Small intestine (tissue), 7 donors: Measurements from ENCODE around the gene ZNF628. TPM values are rescaled to one million over a fixed set of nuclear protein-coding genes. Genes with fewer than 3 reads are reported as not detected.

Experiments used
- DNase-seq, 2 donors: peaks; one replicate each; pipeline versions ENCODE4 v3.0.0 to v3.0.0-alpha.2; 2013
- FAIRE-seq: peaks from 2 replicates; lab custom pipeline; 2012; peaks lifted over from hg19 to GRCh38; lab: Jason Lieb, UNC
- H3K27ac ChIP-seq, 3 donors: one replicate each; pipeline ENCODE4 v1.5.1; 2013; ENCODE audit warnings: low read length in 2 of 3, mild to moderate bottlenecking in 2 of 3, control low read depth in 1 of 3, inconsistent platforms in 1 of 3, low read depth in 1 of 3, moderate library complexity in 1 of 3
- H3K27me3 ChIP-seq, 3 donors: one replicate each; pipeline ENCODE4 v1.6.1; 2013; ENCODE audit warnings: low read length in 3 of 3, inconsistent platforms in 1 of 3; ENCODE audit not compliant: control insufficient read depth in 3 of 3, insufficient read depth in 3 of 3
- H3K36me3 ChIP-seq, 3 donors: one replicate each; pipeline ENCODE4 v1.6.1; 2013; ENCODE audit warnings: low read length in 3 of 3, inconsistent platforms in 1 of 3, low read depth in 1 of 3, mild to moderate bottlenecking in 1 of 3, moderate library complexity in 1 of 3; ENCODE audit not compliant: control insufficient read depth in 3 of 3, insufficient read depth in 2 of 3
- H3K4me1 ChIP-seq, 3 donors: one replicate each; pipeline ENCODE4 v1.6.1; 2013; ENCODE audit warnings: low read length in 2 of 3, inconsistent platforms in 1 of 3, low read depth in 1 of 3, mild to moderate bottlenecking in 1 of 3, moderate library complexity in 1 of 3; ENCODE audit not compliant: control insufficient read depth in 3 of 3, insufficient read depth in 2 of 3
- H3K4me3 ChIP-seq, 3 donors: one replicate each; pipeline ENCODE4 v1.5.1; 2013; ENCODE audit warnings: low read length in 3 of 3, control low read depth in 1 of 3, inconsistent platforms in 1 of 3, low read depth in 1 of 3, mild to moderate bottlenecking in 1 of 3, moderate library complexity in 1 of 3
- H3K9me3 ChIP-seq, 2 donors: one replicate each; pipeline ENCODE4 v1.6.1; 2013; ENCODE audit warnings: low read depth in 1 of 2, low read length in 1 of 2; ENCODE audit not compliant: control insufficient read depth in 2 of 2, insufficient read depth in 1 of 2
- WGBS, 3 donors: extraction: QIAGEN DNeasy Blood & Tissue Kit; methylation state at CpG; one replicate each; pipeline ENCODE4 v1.1.7; 2013; 5-methylcytosine and 5-hydroxymethylcytosine counted together
- polyA plus RNA-seq, 4 donors: library from polyadenylated mRNA; stranded (reverse) in 3 of 4; unstranded in 1 of 4; fragments of 200-250 nt in 3 of 4; fragments of 120-200 nt in 1 of 4; gene quantifications; one replicate each; pipeline versions ENCODE4 v1.2.1 to v1.2.3, GENCODE V29; 2013
- donor health status: healthy with polysubstance abuse.
- donor health status: control.
- donor health status: control.
- donor health status: Bipolar disorder and iron deficiency.
- donor health status: healthy.

The ZNF628 gene
- polyA plus RNA-seq, 4 donors: 1.1 to 7.0 (median 5.0) TPM

DNA sequence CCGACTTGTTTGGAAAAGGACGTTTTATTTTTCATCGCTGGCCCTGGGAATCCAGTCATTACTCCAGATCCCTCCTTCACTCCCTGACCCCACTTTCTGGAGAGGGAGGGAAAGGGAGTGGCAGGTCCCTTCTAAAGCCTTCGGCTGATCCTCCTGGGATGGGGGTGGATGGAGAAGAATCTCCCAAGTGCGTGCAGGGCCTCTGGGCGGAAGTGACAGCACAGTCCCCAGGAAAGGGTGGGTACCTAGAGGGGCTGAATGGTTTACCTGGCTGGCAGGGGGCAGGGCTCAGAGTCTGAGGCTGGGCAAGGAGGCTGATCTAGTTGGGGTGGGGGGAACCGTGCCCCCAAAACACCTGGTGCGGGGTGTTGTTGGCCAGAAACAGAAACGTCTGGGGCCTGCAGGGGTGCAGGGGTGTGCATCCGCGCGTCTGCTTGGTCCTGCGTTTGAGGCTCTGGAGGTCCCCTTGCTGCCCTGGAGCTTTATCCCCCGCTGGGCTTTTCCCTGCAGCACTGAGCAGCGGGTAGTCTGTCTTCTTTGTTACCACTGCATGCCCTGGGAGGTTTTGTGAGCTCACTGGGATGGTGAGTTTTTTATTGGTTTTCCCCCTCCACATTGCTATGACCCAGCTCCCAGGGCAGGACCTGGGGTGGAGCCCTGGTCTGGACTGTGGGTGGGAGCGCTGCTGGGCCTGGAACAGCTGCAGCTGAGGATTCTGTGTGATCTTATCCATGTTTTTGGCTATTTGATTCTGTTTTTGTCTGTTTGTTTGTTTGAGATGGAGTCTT lies 3.0 kb upstream of the ZNF628 start:
- WGBS, 3 donors: 75 to 83% (median 82%) methylated on average over 15 to 16 of the region's 16 CpGs
- peaks cover 0 to 11% (median 4%) of the 10 kb centered on the region in 3 donors for H3K4me1 ChIP-seq
- DNase-seq (no peak), FAIRE-seq (no peak)
- H3K27ac ChIP-seq: no peak overlapping the region
- no peaks in the 10 kb centered on the region for H3K9me3 ChIP-seq
- peaks cover 0 to 4% (median 0%) of the 10 kb centered on the region in 3 donors for H3K36me3 ChIP-seq
- no peaks in the 10 kb centered on the region for H3K27me3 ChIP-seq
- no peak overlapping the region for H3K4me3 ChIP-seq

DNA sequence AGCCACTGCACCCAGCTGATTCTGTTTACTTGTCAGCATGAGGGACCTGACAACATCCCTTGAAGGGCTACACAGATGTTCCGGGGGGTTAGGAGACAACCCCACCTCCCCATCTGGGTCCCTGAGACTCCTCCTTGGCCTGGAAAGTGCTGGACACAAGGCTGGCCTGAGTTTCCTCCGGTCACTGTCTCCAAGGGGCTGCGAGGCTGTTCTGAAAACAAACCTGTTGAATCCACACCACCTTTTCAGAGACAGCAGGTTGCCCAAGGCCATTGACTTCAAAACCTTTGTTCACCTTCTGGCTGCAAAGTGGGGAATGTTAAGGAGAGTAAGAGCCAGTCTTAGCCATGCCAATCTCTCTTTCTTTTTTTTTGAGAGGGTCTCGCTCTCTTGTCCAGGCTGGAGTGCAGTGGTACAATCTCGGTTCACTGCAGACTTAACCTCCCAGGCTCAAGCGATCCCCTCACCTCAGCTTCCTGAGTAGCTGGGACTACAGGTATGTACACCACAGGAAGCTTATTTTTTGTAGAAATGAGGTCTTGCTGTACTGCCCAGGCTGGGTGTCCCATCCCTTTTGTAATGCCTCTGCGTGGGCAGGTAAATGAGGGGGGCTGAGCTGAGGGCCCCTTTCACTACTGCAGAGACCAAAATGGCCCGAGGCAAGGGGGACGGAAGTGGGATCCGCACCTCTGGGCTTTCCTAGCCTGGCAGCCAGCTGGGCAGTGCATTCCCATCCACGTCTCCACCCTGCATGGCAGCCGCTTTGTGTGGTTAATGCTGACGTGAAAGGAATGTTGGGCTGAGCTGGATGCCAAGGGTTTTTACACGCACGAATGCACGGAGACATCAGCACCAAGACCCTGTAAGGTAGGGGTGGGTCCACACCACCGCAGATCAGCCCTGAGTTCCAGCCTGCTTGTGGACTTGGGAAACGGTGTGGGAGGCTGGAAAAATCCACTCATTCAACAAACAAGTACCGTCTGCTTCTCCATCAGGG lies 1.9 kb upstream of the ZNF628 start:
- H3K4me3 ChIP-seq: no peak overlapping the region
- FAIRE-seq (no peak), DNase-seq (no peak)
- H3K27me3 ChIP-seq: no peaks in the 10 kb centered on the region
- no peaks in the 10 kb centered on the region for H3K9me3 ChIP-seq
- H3K4me1 ChIP-seq: peaks cover 0 to 11% (median 4%) of the 10 kb centered on the region in 3 donors
- 88 to 93% (median 90%) methylated on average over 19 of the region's 19 CpGs for WGBS, 3 donors
- peaks cover 0 to 5% (median 0%) of the 10 kb centered on the region in 3 donors for H3K36me3 ChIP-seq
- no peak overlapping the region for H3K27ac ChIP-seq

DNA sequence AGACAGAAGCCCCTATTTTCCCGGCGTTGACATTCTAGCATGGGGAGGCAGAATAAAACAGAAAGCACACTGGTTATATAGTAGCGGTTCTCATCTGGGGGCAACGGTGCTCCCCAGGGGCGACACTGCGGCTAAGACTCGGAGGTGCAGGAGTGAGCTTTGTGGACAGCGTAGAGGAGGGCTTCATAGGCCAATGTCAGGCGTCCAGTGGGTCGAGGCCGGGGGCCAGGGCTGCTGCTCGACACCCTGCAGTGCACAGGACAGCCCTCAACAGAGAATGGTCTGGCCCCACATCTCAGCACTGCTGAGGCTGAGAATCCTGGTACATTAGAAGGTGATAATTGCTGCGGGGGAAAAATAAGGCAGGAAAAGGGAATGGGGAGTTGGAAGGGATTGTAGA lies 1.5 kb downstream of the ZNF628 start:
- 90 to 91% (median 91%) methylated on average over 13 of the region's 13 CpGs for WGBS, 3 donors
- DNase-seq (no peak), FAIRE-seq (no peak)
- Histone ChIP-seq H3K9me3 (no peaks in the 10 kb centered on the region), H3K4me1 (peaks cover 0 to 11% (median 4%) of the 10 kb centered on the region in 3 donors), H3K27ac (no peak overlapping the region), H3K4me3 (no peak overlapping the region), H3K27me3 (no peaks in the 10 kb centered on the region), H3K36me3 (peaks cover 4 to 18% (median 8%) of the 10 kb centered on the region in 3 donors)

DNA sequence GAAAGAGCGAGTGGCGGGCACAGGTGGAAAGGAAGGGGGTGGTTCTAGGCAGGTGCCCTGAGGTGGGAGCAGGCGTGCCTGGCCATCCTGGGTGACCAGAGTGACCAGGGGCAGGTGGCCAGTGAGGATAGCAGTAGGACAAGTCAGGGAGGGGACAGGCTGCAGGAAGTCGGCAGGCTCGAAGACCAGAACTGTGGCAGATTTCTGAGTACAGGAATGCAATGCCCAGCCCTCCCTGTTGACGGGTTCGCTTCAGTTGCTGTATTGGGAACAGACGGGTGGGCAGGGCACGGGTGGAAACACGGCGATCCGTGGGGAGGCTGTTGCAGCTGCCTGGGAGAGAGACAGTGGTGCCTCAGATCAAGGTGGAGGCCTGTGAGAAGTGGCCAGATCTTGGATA lies 1.9 kb downstream of the ZNF628 start:
- Histone ChIP-seq H3K27ac (no peak overlapping the region), H3K4me1 (peaks cover 0 to 11% (median 4%) of the 10 kb centered on the region in 3 donors), H3K4me3 (no peak overlapping the region), H3K27me3 (no peaks in the 10 kb centered on the region), H3K36me3 (peaks cover 4 to 22% (median 10%) of the 10 kb centered on the region in 3 donors), H3K9me3 (no peaks in the 10 kb centered on the region)
- FAIRE-seq (no peak), DNase-seq (no peak)
- 88 to 91% (median 89%) methylated on average over 12 of the region's 12 CpGs for WGBS, 3 donors

DNA sequence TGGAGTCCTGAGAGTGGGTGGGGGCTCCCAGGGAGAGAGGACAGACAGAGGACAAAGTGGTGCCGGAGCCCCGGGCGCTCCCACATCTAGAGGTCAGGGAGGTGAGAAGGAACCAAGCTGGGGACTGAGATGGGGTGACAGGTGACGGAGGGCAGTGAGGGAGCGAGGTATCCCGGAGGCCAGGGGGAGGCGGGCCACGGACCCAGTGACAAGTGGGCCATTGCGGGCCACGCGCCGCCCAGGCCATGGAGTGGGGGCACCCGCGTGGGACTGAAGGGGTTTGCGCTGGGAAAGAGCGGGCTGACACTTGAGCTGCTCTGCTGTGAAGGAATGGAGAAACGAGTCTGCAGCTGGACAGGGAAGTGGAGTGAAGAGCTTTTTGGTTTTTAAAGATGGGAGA lies 2.6 kb downstream of the ZNF628 start:
- H3K27ac ChIP-seq: no peak overlapping the region
- DNase-seq: no peak
- H3K9me3 ChIP-seq: no peaks in the 10 kb centered on the region
- H3K4me3 ChIP-seq: no peak overlapping the region
- H3K27me3 ChIP-seq: no peaks in the 10 kb centered on the region
- no peak for FAIRE-seq
- WGBS, 3 donors: 90 to 91% (median 91%) methylated on average over 17 of the region's 17 CpGs
- peaks cover 0 to 11% (median 4%) of the 10 kb centered on the region in 3 donors for H3K4me1 ChIP-seq
- peaks cover 4 to 28% (median 10%) of the 10 kb centered on the region in 3 donors for H3K36me3 ChIP-seq

DNA sequence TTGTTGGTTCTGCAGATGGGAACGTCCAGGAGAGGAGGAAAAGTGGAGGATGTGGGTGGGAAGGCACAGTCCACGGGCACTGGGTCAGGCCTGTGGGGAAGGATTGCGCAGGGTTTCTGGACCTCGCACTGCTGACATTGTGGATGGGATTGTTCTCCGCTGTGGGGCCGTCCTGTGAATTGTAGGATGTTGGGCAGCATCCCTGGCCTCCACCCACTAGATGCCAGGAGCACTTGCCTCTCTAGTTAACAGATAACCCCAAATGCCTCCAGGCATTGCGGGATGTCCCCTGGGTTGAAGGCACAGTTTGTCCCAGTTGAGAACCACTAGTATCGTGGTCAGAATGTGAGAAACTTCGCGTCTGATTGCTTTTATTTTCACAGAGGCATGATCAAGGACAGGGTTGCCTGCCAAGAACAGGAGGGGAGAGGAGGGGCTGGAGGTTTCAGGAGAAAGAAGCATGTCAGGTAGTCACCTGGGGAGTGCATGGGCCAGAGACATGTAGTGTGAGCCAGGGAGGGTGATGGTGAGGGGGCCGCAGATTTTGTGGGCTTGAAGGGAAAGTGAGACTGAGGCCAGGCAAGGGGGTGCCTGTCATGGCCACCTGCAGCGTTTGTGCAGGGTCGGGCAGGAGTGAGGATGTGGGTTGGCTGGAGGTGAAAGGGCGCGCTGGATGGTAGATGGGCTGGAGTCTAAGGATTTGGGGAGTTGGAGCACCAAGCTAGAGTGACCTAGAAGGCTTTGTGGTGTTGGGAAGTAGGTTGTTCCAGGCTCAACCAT lies 3.2 kb downstream of the ZNF628 start:
- H3K36me3 ChIP-seq: peaks cover 4 to 32% (median 10%) of the 10 kb centered on the region in 3 donors
- peaks cover 0 to 15% (median 4%) of the 10 kb centered on the region in 3 donors for H3K4me1 ChIP-seq
- no peak overlapping the region for H3K4me3 ChIP-seq
- H3K9me3 ChIP-seq: no peaks in the 10 kb centered on the region
- DNase-seq: no peak
- H3K27ac ChIP-seq: no peak overlapping the region
- 70 to 80% (median 77%) methylated on average over 14 to 15 of the region's 15 CpGs for WGBS, 3 donors
- peaks cover 0 to 3% (median 0%) of the 10 kb centered on the region in 3 donors for H3K27me3 ChIP-seq
- no peak for FAIRE-seq

DNA sequence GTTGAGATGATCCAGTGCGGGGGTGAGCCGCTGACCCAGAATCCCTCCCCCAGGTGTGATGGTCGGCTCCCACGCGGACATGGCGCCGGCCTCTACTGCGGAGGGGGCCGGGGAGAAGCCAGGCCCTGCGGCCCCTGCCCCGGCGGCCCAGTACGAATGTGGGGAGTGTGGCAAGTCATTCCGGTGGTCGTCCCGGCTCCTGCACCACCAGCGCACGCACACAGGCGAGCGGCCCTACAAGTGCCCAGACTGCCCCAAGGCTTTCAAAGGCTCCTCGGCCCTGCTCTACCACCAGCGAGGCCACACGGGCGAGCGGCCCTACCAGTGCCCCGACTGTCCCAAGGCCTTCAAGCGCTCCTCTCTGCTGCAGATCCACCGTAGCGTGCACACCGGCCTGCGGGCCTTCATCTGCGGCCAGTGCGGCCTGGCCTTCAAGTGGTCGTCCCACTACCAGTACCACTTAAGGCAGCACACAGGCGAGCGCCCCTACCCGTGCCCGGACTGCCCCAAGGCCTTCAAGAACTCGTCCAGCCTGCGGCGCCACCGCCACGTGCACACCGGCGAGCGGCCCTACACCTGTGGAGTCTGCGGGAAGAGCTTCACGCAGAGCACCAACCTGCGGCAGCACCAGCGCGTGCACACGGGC lies 4.9 kb downstream of the ZNF628 start:
- Histone ChIP-seq H3K27ac (no peak overlapping the region), H3K4me3 (no peak overlapping the region), H3K9me3 (no peaks in the 10 kb centered on the region), H3K27me3 (peaks cover 0 to 6% (median 0%) of the 10 kb centered on the region in 3 donors), H3K4me1 (peaks cover 0 to 18% (median 2%) of the 10 kb centered on the region in 3 donors), H3K36me3 (peaks cover 4 to 32% (median 10%) of the 10 kb centered on the region in 3 donors)
- 96 to 97% (median 97%) methylated on average over 43 to 52 of the region's 52 CpGs for WGBS, 3 donors
- no peak for FAIRE-seq
- DNase-seq: no peak
